Activated naive CD8-positive, alpha-beta T cell treated with anti-CD3 and anti-CD28 coated beads, Interleukin-2, amount 10 ng/mL, durations not matched to agents 7 days and 5 days (primary cell): Measurements from ENCODE around the gene DNAAF8. TPM values are rescaled to one million over a fixed set of nuclear protein-coding genes. Genes with fewer than 3 reads are reported as not detected.

ENCODE experiments used
- ATAC-seq: fragments of 150-1000 bp; cut with Tn5 transposase; one replicate; pipeline ENCODE4 v1.10.0; 2021; ENCODE audit warnings: low read depth, moderate library complexity
- POLR2A ChIA-PET: fragments of 350-600 bp; sonication (Branson Sonifier 250); formaldehyde crosslinking; loops from one replicate; lab custom pipeline; 2021; ENCODE audit warnings: antibody characterized with exemption; lab: Charles Lee
- DNase-seq: peaks from one replicate; pipeline ENCODE4 v3.0.0; 2021
- H3K27ac Mint-ChIP-seq: one replicate; pipeline ENCODE4 v1.8.0; 2022; ENCODE audit warnings: mild to moderate bottlenecking, mixed read lengths
- H3K27me3 Mint-ChIP-seq: one replicate; pipeline ENCODE4 v1.8.0; 2022; ENCODE audit warnings: mild to moderate bottlenecking, moderate library complexity, mixed read lengths
- H3K36me3 Mint-ChIP-seq: one replicate; pipeline ENCODE4 v1.8.0; 2021; ENCODE audit warnings: mild to moderate bottlenecking, mixed read lengths
- H3K4me1 Mint-ChIP-seq: one replicate; pipeline ENCODE4 v1.8.0; 2021; ENCODE audit warnings: mixed read lengths
- H3K4me3 Mint-ChIP-seq: one replicate; pipeline ENCODE4 v1.8.0; 2022; ENCODE audit warnings: mild to moderate bottlenecking, moderate library complexity, mixed read lengths
- H3K9me3 Mint-ChIP-seq: one replicate; pipeline ENCODE4 v1.8.0; 2021; ENCODE audit warnings: mixed read lengths
- total RNA-seq, 2 experiments: library from RNA; stranded (reverse); gene quantifications; one replicate each; pipeline ENCODE4 v1.2.3, GENCODE V29; 2021

Gene DNAAF8
- total RNA-seq, 2 experiments from 2014 or later: 0.23 TPM; not detected in 1

- H3K9me3 Mint-ChIP-seq: no peaks in the 10 kb centered on the region
- no peak overlapping the region for H3K4me3 Mint-ChIP-seq
- ATAC-seq (no peak), DNase-seq (no peak)
- no peaks in the 10 kb centered on the region for H3K27me3 Mint-ChIP-seq
- POLR2A ChIA-PET: no interaction called here
- no peaks in the 10 kb centered on the region for H3K4me1 Mint-ChIP-seq
- peaks cover 9% of the 10 kb centered on the region for H3K36me3 Mint-ChIP-seq
- H3K27ac Mint-ChIP-seq: no peak overlapping the region
Measured at GRCh38 chr16:4713663-4714501, 20.5 kb upstream of the DNAAF8 start.

- H3K27ac Mint-ChIP-seq: no peak overlapping the region
- POLR2A ChIA-PET: no interaction called here
- ATAC-seq: no peak
- no peak for DNase-seq
- H3K36me3 Mint-ChIP-seq: peaks cover 4% of the 10 kb centered on the region
- H3K27me3 Mint-ChIP-seq: no peaks in the 10 kb centered on the region
- no peaks in the 10 kb centered on the region for H3K4me1 Mint-ChIP-seq
- no peak overlapping the region for H3K4me3 Mint-ChIP-seq
- H3K9me3 Mint-ChIP-seq: no peaks in the 10 kb centered on the region
Measured at GRCh38 chr16:4714996-4715395, 19.3 kb upstream of the DNAAF8 start.

DNA sequence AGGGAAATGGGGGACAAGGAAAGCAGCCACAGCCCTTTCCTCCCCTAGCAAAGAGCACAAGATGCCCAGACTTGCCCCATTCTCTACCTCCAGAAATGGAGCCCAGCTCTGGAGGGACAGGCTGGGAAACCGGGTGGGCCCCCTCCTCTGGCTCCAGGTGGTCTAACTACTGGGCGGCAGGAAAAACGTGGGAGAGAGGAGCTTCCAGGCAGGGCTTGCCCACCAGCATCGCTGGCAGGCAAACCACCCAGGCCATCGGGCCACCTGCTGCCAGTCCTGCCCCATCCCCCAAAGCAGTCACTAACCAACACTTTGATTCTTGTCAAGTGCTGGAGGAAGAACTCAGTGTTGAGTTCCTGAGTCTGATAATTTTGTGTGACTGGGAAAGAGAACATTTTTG lies 15.9 kb upstream of the DNAAF8 start:
- H3K9me3 Mint-ChIP-seq: no peaks in the 10 kb centered on the region
- POLR2A ChIA-PET: interaction anchor here (3.0 kb wide), 1 partner anchor 16 kb away, joined by 8 read pairs; the partner anchor contains the start of genes ANKS3 and DNAAF8
- no peaks in the 10 kb centered on the region for H3K27me3 Mint-ChIP-seq
- H3K4me1 Mint-ChIP-seq: peaks cover 2% of the 10 kb centered on the region
- no peak for DNase-seq
- no peak for ATAC-seq
- peaks cover 3% of the 10 kb centered on the region for H3K36me3 Mint-ChIP-seq
- no peak overlapping the region for H3K27ac Mint-ChIP-seq
- H3K4me3 Mint-ChIP-seq: no peak overlapping the region

DNA sequence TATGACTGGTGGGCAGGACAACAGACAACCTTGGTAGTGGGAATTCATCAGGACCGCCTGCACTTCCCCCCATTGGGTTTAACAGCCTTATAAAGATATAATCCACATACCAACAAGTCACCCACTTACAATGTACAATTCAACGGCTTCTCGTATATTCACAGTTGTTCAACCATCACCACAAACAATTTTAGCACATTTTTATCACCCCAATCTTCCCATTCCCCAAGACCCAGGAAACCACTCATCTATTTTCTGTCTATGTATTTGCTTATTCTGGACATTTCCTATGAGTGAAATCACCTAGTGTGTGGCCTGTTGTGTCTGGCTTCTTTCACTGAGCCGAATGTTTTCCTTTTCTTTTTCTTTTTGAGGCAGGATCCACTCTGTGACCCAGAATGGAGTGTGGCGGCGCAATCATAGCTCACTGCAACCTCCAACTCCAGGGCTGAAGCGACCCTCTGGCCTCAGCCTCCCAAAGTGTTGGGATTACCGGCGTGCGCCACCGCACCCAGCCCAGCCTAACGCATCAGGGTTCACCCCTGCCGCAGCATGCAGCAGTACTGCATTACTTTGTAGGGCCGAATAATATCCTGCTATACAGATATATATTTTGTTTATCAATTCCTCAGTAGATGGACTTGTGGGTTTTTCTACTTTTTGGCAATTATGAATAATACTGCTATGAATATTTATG lies 11.1 kb upstream of the DNAAF8 start:
- DNase-seq (no peak), ATAC-seq (no peak)
- Mint-ChIP-seq H3K4me1 (peaks cover 2% of the 10 kb centered on the region), H3K4me3 (no peak overlapping the region), H3K36me3 (no peaks in the 10 kb centered on the region), H3K27ac (no peak overlapping the region), H3K27me3 (no peaks in the 10 kb centered on the region), H3K9me3 (no peaks in the 10 kb centered on the region)
- POLR2A ChIA-PET: interaction anchor here (0.6 to 0.8 kb wide), 2 partner anchors 12 to 26 kb away, joined by 3 to 5 read pairs; partner anchors contain the start of gene DNAAF8

DNA sequence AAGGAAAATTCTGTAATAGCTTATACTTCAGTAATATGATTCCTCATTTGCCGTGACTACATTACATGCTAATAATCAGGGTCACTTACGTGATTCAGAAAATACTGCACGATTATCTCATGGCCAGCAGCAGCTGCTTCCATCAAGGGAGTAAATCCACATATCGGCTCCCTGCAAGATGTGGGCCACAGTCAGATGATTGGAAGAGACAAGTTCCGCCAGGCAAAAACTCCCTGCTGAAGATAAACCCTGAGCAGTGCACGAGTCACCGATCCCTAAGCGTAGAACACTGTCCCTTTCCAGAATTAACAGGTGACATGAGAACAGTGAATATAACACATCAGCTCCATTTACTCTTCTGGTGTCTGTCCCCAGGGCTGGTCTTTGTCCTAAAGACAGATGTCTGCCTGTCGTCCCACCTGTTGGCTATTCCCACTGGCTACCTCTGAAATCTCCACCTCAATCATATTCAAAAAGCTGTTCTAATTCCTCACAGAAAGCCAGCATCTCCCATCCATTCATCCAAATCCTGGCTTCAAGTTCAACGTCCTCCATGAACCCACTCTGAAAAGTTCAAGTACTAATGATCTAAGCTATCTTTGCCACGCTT lies 9.6 kb upstream of the DNAAF8 start:
- Mint-ChIP-seq H3K36me3 (peaks cover 5% of the 10 kb centered on the region), H3K27ac (no peak overlapping the region), H3K4me3 (no peak overlapping the region), H3K9me3 (no peaks in the 10 kb centered on the region), H3K4me1 (peaks cover 4% of the 10 kb centered on the region), H3K27me3 (no peaks in the 10 kb centered on the region)
- ATAC-seq: no peak
- POLR2A ChIA-PET: no interaction called here
- no peak for DNase-seq

GRCh38 chr16:4726616-4727015 lies 7.7 kb upstream of the DNAAF8 start:
- POLR2A ChIA-PET: no interaction called here
- Mint-ChIP-seq H3K4me3 (no peak overlapping the region), H3K36me3 (peaks cover 5% of the 10 kb centered on the region), H3K27ac (no peak overlapping the region), H3K27me3 (no peaks in the 10 kb centered on the region), H3K4me1 (peaks cover 4% of the 10 kb centered on the region), H3K9me3 (no peaks in the 10 kb centered on the region)
- DNase-seq: no peak
- no peak for ATAC-seq

DNA sequence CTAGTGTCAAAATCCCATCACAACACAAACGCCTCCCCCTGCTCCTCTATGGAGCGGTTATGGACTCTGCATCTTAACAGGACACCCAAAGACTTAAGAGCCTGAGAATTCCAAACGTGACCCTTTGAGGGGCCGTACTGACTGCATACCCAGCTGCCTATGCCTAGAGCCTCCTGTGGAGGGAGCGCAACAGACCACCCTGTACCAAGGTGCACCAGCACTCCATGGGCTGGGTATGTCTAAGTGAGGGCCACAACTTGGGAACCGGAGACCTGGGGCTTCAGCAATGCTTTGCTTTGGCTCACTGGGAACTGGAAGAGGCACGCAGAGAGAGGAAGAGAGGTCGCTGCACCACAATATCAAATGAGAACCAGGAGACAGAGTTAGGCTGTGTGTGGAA lies 5.7 kb upstream of the DNAAF8 start:
- Mint-ChIP-seq H3K4me1 (peaks cover 8% of the 10 kb centered on the region), H3K4me3 (no peak overlapping the region), H3K9me3 (no peaks in the 10 kb centered on the region), H3K27me3 (no peaks in the 10 kb centered on the region), H3K27ac (no peak overlapping the region), H3K36me3 (peaks cover 5% of the 10 kb centered on the region)
- no peak for DNase-seq
- no peak for ATAC-seq
- POLR2A ChIA-PET: no interaction called here

DNA sequence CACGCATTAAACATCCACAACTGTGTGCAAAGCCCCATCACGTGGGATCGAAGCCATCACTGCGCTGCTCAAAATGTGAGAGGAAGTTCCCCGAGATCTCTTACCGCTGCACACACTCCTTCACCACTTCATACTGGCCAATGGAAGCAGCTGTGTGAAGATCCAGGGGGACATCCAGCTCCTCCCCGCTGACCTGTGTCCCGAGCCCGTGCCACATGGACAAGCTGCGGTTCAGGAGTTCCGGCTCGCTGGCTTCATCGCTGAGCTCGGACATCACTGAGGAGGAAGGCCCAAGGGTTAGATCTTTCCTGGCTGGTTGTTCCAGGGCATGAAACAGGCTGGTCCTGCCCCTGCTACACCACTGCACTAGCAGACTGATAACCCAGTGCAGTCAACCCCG lies 4.5 kb upstream of the DNAAF8 start:
- ATAC-seq: no peak
- DNase-seq: no peak
- Mint-ChIP-seq H3K27me3 (no peaks in the 10 kb centered on the region), H3K4me1 (peaks cover 11% of the 10 kb centered on the region), H3K4me3 (no peak overlapping the region), H3K9me3 (no peaks in the 10 kb centered on the region), H3K36me3 (peaks cover 5% of the 10 kb centered on the region), H3K27ac (no peak overlapping the region)
- POLR2A ChIA-PET: no interaction called here

- DNase-seq (no peak), ATAC-seq (no peak)
- Mint-ChIP-seq H3K27me3 (no peaks in the 10 kb centered on the region), H3K4me3 (peak overlapping the region; percentile 83), H3K4me1 (peaks cover 17% of the 10 kb centered on the region), H3K36me3 (peaks cover 5% of the 10 kb centered on the region), H3K27ac (peak overlapping the region; percentile 54), H3K9me3 (no peaks in the 10 kb centered on the region)
- POLR2A ChIA-PET: interaction anchor here (0.6 to 4.0 kb wide), 9 partner anchors 14 to 117 kb away, joined by 3 to 28 read pairs (median 12); partner anchors contain the start of genes NUDT16L1, ROGDI and ZNF500
Measured at GRCh38 chr16:4733211-4733742, 1.1 kb upstream of the DNAAF8 start.

- Mint-ChIP-seq H3K27ac (peak overlapping the region; percentile 54), H3K27me3 (no peaks in the 10 kb centered on the region), H3K4me3 (peak overlapping the region; percentile 83), H3K4me1 (peaks cover 15% of the 10 kb centered on the region), H3K36me3 (peaks cover 2% of the 10 kb centered on the region), H3K9me3 (no peaks in the 10 kb centered on the region)
- POLR2A ChIA-PET: interaction anchor here (0.7 to 4.0 kb wide), 15 partner anchors 14 to 118 kb away, joined by 3 to 28 read pairs (median 7); partner anchors contain the start of genes NUDT16L1, ROGDI and ZNF500
- no peak for DNase-seq
- ATAC-seq: peak; percentile 10
Measured at GRCh38 chr16:4733747-4734062, 632 bp upstream of the DNAAF8 start.

DNA sequence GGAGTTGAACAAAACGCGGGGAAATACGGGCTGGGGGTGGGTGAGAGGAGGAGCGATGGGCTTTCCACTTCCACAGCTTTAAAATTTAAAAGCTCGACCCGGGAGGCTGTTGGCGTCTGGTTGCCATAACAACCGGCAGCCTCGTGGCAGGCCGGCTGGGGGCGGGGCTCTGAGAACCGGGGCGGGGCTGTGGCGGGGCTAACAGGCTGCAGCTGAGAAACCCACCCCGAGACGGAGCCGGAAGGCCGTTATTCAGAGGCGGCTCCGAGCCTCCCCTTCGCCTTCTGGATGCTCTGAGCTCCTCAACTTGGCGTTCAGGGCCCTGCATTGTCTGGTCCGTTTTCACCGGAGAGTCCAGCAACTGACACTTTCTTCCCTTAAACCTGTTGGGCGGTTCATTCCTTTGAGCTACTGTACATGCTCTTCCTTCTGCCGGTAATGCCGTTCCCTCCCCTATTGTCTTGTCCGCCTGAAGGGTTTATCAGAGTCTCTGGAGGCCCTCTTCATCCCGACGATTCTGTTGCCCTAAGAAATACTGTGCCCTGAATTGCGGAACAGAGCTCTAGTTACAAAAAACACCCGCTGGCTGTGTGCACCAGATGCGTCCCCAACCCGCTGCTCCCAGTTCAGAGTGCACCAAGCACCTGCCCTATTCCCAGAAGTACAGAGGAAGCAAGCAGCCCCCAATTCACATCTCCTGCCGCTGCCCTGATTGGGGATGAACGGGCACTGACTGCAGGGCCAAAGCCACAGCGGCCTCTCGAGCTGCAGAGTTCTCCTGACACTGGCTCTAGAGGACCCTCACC lies 596 bp downstream of the DNAAF8 start:
- ATAC-seq: peak; percentile 80
- DNase-seq: peak; percentile 97
- Mint-ChIP-seq H3K4me1 (peaks cover 15% of the 10 kb centered on the region), H3K36me3 (no peaks in the 10 kb centered on the region), H3K27me3 (no peaks in the 10 kb centered on the region), H3K9me3 (no peaks in the 10 kb centered on the region), H3K4me3 (peak overlapping the region; percentile 83), H3K27ac (peak overlapping the region; percentile 81)
- POLR2A ChIA-PET: interaction anchor here (0.5 to 4.0 kb wide), 24 partner anchors 9 to 258 kb away, joined by 3 to 28 read pairs (median 5); partner anchors contain the start of genes HMOX2, NUDT16L1, ROGDI and ZNF500

DNA sequence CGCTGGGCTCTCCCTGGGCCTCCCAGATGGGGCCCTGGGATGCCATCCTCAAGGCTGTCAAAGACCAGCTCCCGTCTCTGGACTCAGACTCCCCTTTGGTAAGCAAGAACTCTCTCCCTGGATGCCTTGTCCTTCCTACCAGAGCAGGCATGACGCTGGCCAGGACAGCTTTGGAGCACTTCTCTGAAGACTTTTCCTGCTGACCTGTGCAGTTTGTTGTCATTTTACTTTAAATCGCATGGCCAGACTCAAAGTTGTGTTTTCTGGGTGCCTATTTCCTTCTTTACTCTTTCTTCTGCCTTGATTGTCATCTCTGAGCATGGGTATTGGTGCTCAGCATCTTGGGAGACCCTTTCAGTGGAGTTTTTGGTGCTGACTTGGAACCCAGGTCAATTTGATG lies 2.2 kb downstream of the DNAAF8 start:
- no peak overlapping the region for H3K4me3 Mint-ChIP-seq
- no peak for ATAC-seq
- no peak for DNase-seq
- no peak overlapping the region for H3K27ac Mint-ChIP-seq
- no peaks in the 10 kb centered on the region for H3K9me3 Mint-ChIP-seq
- peaks cover 15% of the 10 kb centered on the region for H3K4me1 Mint-ChIP-seq
- POLR2A ChIA-PET: interaction anchor here (0.5 to 4.0 kb wide), 2 partner anchors 11 to 177 kb away, joined by 4 to 28 read pairs; no protein-coding TSS in a partner anchor
- H3K36me3 Mint-ChIP-seq: no peaks in the 10 kb centered on the region
- no peaks in the 10 kb centered on the region for H3K27me3 Mint-ChIP-seq
